Heart right ventricle (tissue), 16 donors: Measurements from ENCODE around the gene KCNMA1. TPM values are rescaled to one million over a fixed set of nuclear protein-coding genes. Genes with fewer than 3 reads are reported as not detected.

ENCODE experiments used
- ATAC-seq, 8 donors: fragments of 200-7000 bp; cut with Tn5 transposase; one replicate each; pipeline ENCODE4 v1.9.1; 2020; ENCODE audit warnings: mild to moderate bottlenecking in 8 of 8, moderate library complexity in 8 of 8, moderate number of reproducible peaks in 1 of 8
- DNase-seq, 2 donors: peaks; one replicate each; pipeline ENCODE4 v3.0.0-alpha.2; 2020
- H3K27ac ChIP-seq, 10 donors: fragments of 200-600 bp; sonication (generic) in 2 of 10; one replicate each; pipeline versions ENCODE4 v1.5.0 to v1.8.0; 2020 to 2022; ENCODE audit warnings: mild to moderate bottlenecking in 3 of 10
- H3K27me3 ChIP-seq, 7 donors: fragments of 200-600 bp; one replicate each; pipeline ENCODE4 v1.8.0; 2021 to 2022; ENCODE audit warnings: mild to moderate bottlenecking in 2 of 7
- H3K36me3 ChIP-seq, 9 donors: fragments of 200-600 bp; sonication (generic) in 1 of 9; one replicate each; pipeline versions ENCODE4 v1.5.0 to v1.8.0; 2020 to 2022; ENCODE audit warnings: mild to moderate bottlenecking in 2 of 9
- H3K4me1 ChIP-seq, 9 donors: fragments of 200-600 bp; sonication (generic) in 1 of 9; one replicate each; pipeline versions ENCODE4 v1.5.0 to v1.8.0; 2020 to 2022; ENCODE audit warnings: mild to moderate bottlenecking in 4 of 9
- H3K4me3 ChIP-seq, 10 donors: fragments of 200-600 bp; sonication (generic) in 2 of 10; one replicate each; pipeline versions ENCODE4 v1.5.0 to v1.8.0; 2020 to 2022; ENCODE audit warnings: mild to moderate bottlenecking in 7 of 10, moderate library complexity in 2 of 10
- H3K9me3 ChIP-seq, 11 donors: fragments of 200-600 bp in 10 of 11; sonication (generic) in 2 of 11; one replicate each; pipeline versions ENCODE4 v1.5.0 to v1.8.0; 2013 to 2022; ENCODE audit warnings: mild to moderate bottlenecking in 2 of 11, control low read depth in 1 of 11, moderate library complexity in 1 of 11
- CTCF ChIP-seq, 9 donors: fragments of 200-600 bp; sonication (generic) in 2 of 9; IDR thresholded peaks; one replicate each; pipeline versions ENCODE4 v1.5.0 to v1.8.0; 2021 to 2022; ENCODE audit warnings: antibody characterized with exemption in 9 of 9, mild to moderate bottlenecking in 5 of 9, moderate library complexity in 1 of 9
- WGBS, 2 donors: extraction: QIAGEN DNeasy Blood & Tissue Kit; methylation state at CpG; one replicate each; pipeline ENCODE4 v1.1.7; 2013; ENCODE audit warnings: inconsistent platforms in 1 of 2; 5-methylcytosine and 5-hydroxymethylcytosine counted together
- intact Hi-C, 10 donors: fragments of 100-400 bp; cut with DNase I; formaldehyde crosslinking; loops; one replicate each; pipeline versions ENCODE4 v1.11.1 to v1.14.2; 2022
- polyA plus RNA-seq, 2 donors: library from polyadenylated mRNA; stranded (reverse); fragments of 200-250 nt; gene quantifications; one replicate each; pipeline ENCODE4 v1.2.3, GENCODE V29; 2013
- total RNA-seq, 10 donors: library from RNA; stranded (reverse); fragmentation: NEBNext Ultra II Directional in 3 of 10; extraction: Animal tissue kit (Norgen Biotek cat#: 25700) in 3 of 10; gene quantifications; one replicate each; pipeline versions ENCODE4 v1.2.1 to v1.2.4, GENCODE V29; 2021 to 2023
- donor health status: Arrhythmogenic right ventricular cardiomyopathy.
- donor health status: ischemic (EF 13 %, LVEDD 7.1; RV severe dilation, severe dysfunction).
- donor health status: healthy with polysubstance abuse.
- donor health status: DM: no; HTN: yes; CAD: no.
- donor health status: DM: no; HTN: no; CAD: no.
- donor health status: ischemic (EF 25% LVEDD 6.9; RV normal size, moderate dysfunction).
- donor health status: ischemic (EF 25% LVEDD 5.7; RV mildly dilated, moderate dysfunction).
- donor health status: healthy.
- donor health status: DM: yes; HTN: yes; CAD: no.
- donor health status: Ischemic cardiomyopathy.
- donor health status: ischemic (EF 35%, LVEDD 5.7; RV mildly dilated, moderate dysfunction).
- donor health status: nonischemic (EF 11% LVEDD 7.7; RV severe dilation, severe dysfunction).
- donor health status: DM: yes; HTN: yes; CAD: no.
- donor health status: PGD.
- donor health status: ischemic (EF 29% LVEDD 5.4; RV normal size, mild dysfunction).
- donor health status: nonischemic (EF 23%, LVEDD 6.1; RV moderate dilation, normal function).

The KCNMA1 gene
- total and polyA plus RNA-seq, 12 donors: 0.59 to 5.3 (median 1.6) TPM

- no peaks in the 10 kb centered on the region for H3K36me3 ChIP-seq
- WGBS, 2 donors: 73 to 83% methylated on average over 7 of the region's 7 CpGs
- H3K27ac ChIP-seq: no peak overlapping the region
- H3K4me1 ChIP-seq: no peaks in the 10 kb centered on the region
- intact Hi-C loops: no loop called here
- ATAC-seq (no peak), DNase-seq (no peak)
- peaks cover 0 to 23% (median 0%) of the 10 kb centered on the region in 11 donors for H3K9me3 ChIP-seq
- H3K4me3 ChIP-seq: no peak overlapping the region
- peaks cover 0 to 10% (median 4%) of the 10 kb centered on the region in 7 donors for H3K27me3 ChIP-seq
- TF ChIP-seq CTCF (IDR thresholded peaks at IDR 0.05): no peak
Observed at GRCh38 chr10:77371848-77372799, 265.5 kb downstream of the KCNMA1 start.

GRCh38 chr10:77371421-77371820 is 266.2 kb downstream of the KCNMA1 start:
- 35 to 74% methylated on average over 1 of the region's 1 CpG for WGBS, 2 donors
- no peak for ATAC-seq
- no peak for DNase-seq
- intact Hi-C loops: no loop called here
- Histone ChIP-seq H3K27ac (no peak overlapping the region), H3K4me1 (no peaks in the 10 kb centered on the region), H3K36me3 (no peaks in the 10 kb centered on the region), H3K9me3 (peaks cover 0 to 23% (median 0%) of the 10 kb centered on the region in 11 donors), H3K27me3 (peaks cover 0 to 7% (median 4%) of the 10 kb centered on the region in 7 donors), H3K4me3 (no peak overlapping the region)
- no peak for TF ChIP-seq CTCF (IDR thresholded peaks at IDR 0.05)

GRCh38 chr10:77368006-77368405 is 269.6 kb downstream of the KCNMA1 start:
- no peak for DNase-seq
- no peak overlapping the region for H3K27ac ChIP-seq
- peaks cover 0 to 23% (median 0%) of the 10 kb centered on the region in 11 donors for H3K9me3 ChIP-seq
- H3K27me3 ChIP-seq: peaks cover 0 to 10% (median 0%) of the 10 kb centered on the region in 7 donors
- ATAC-seq: no peak
- intact Hi-C loops: no loop called here
- H3K36me3 ChIP-seq: no peaks in the 10 kb centered on the region
- no peak overlapping the region for H3K4me3 ChIP-seq
- TF ChIP-seq CTCF (IDR thresholded peaks at IDR 0.05): no peak
- H3K4me1 ChIP-seq: no peaks in the 10 kb centered on the region

GRCh38 chr10:77363210-77363609 is 274.4 kb downstream of the KCNMA1 start:
- no peaks in the 10 kb centered on the region for H3K36me3 ChIP-seq
- intact Hi-C loops: no loop called here
- no peak for DNase-seq
- H3K4me1 ChIP-seq: no peaks in the 10 kb centered on the region
- no peak for ATAC-seq
- H3K27ac ChIP-seq: no peak overlapping the region
- peaks cover 0 to 9% (median 0%) of the 10 kb centered on the region in 11 donors for H3K9me3 ChIP-seq
- TF ChIP-seq CTCF (IDR thresholded peaks at IDR 0.05): no peak
- H3K4me3 ChIP-seq: no peak overlapping the region
- H3K27me3 ChIP-seq: peaks cover 0 to 7% (median 0%) of the 10 kb centered on the region in 7 donors
